ENCODE results near the gene NIT2.
A peak's percentile ranks its signal among the peaks of the same experiment; 100 is the strongest.

The NIT2 gene

GRCh38 chr3:100386437-100387074, 52.0 kb downstream of the NIT2 start:
- Histone ChIP-seq H2AFZ (ENCODE audit: insufficient read depth, low read length, poor library complexity) (no peak overlapping the region), H3K4me3 (ENCODE audit: low read depth, low read length) (no peak overlapping the region), H3K79me2 (ENCODE audit: control insufficient read depth, insufficient read depth, low read length, poor library complexity) (no peaks in the 10 kb centered on the region), H4K8ac (ENCODE audit: low read depth, low read length) (no peak overlapping the region), H4K91ac (ENCODE audit: low read depth, low read length) (no peak overlapping the region), H4K12ac (ENCODE audit: low read depth, low read length) (no peak overlapping the region), H2BK5ac (ENCODE audit: low read depth, low read length, poor library complexity) (no peak overlapping the region), H3K27ac (ENCODE audit: low read depth, low read length) (no peak overlapping the region), H3K14ac (ENCODE audit: low read length) (no peak overlapping the region), H3K9ac (ENCODE audit: low read length) (no peak overlapping the region), H2BK12ac (ENCODE audit: low read length) (no peak overlapping the region), H3K27me3 (ENCODE audit: insufficient read depth, low read length) (no peaks in the 10 kb centered on the region), H3K4me2 (ENCODE audit: low read length) (no peak overlapping the region), H3K4ac (ENCODE audit: low read depth, low read length) (no peak overlapping the region), H3K36me3 (ENCODE audit: control insufficient read depth in 1 of 2, insufficient read depth in 2 of 2, low read length in 2 of 2) (peaks cover 2 to 10% of the 10 kb centered on the region in 2 experiments), H3K18ac (ENCODE audit: low read length) (no peak overlapping the region), H3K4me1 (ENCODE audit: control insufficient read depth in 1 of 2, insufficient read depth in 2 of 2, low read length in 2 of 2) (no peaks in the 10 kb centered on the region), H3K23ac (ENCODE audit: low read length) (no peak overlapping the region), H2AK5ac (ENCODE audit: low read length) (no peak overlapping the region), H2BK120ac (ENCODE audit: insufficient read depth, low read length, poor library complexity) (no peak overlapping the region), H3K9me3 (ENCODE audit: insufficient read depth, low read depth, low read length) (no peaks in the 10 kb centered on the region), H3K79me1 (ENCODE audit: low read length) (no peaks in the 10 kb centered on the region)
- DNase-seq, result peak in 1 of 2 donors; percentile 14

GRCh38 chr3:100389025-100389424, 54.5 kb downstream of the NIT2 start:
- Histone ChIP-seq H3K9ac (ENCODE audit: low read length) (no peak overlapping the region), H3K4me1 (ENCODE audit: control insufficient read depth in 1 of 2, insufficient read depth in 2 of 2, low read length in 2 of 2) (no peaks in the 10 kb centered on the region), H3K18ac (ENCODE audit: low read length) (no peak overlapping the region), H3K27me3 (ENCODE audit: insufficient read depth, low read length) (no peaks in the 10 kb centered on the region), H2BK12ac (ENCODE audit: low read length) (no peak overlapping the region), H4K12ac (ENCODE audit: low read depth, low read length) (no peak overlapping the region), H3K27ac (ENCODE audit: low read depth, low read length) (no peak overlapping the region), H3K79me2 (ENCODE audit: control insufficient read depth, insufficient read depth, low read length, poor library complexity) (no peaks in the 10 kb centered on the region), H2AFZ (ENCODE audit: insufficient read depth, low read length, poor library complexity) (no peak overlapping the region), H4K91ac (ENCODE audit: low read depth, low read length) (no peak overlapping the region), H3K9me3 (ENCODE audit: insufficient read depth, low read depth, low read length) (no peaks in the 10 kb centered on the region), H4K8ac (ENCODE audit: low read depth, low read length) (no peak overlapping the region), H3K4ac (ENCODE audit: low read depth, low read length) (no peak overlapping the region), H3K4me2 (ENCODE audit: low read length) (no peak overlapping the region), H3K23ac (ENCODE audit: low read length) (no peak overlapping the region), H3K79me1 (ENCODE audit: low read length) (no peaks in the 10 kb centered on the region), H3K14ac (ENCODE audit: low read length) (no peak overlapping the region), H2BK5ac (ENCODE audit: low read depth, low read length, poor library complexity) (no peak overlapping the region), H3K36me3 (ENCODE audit: control insufficient read depth in 1 of 2, insufficient read depth in 2 of 2, low read length in 2 of 2) (peaks cover 0 to 6% of the 10 kb centered on the region in 2 experiments), H2BK120ac (ENCODE audit: insufficient read depth, low read length, poor library complexity) (no peak overlapping the region), H3K4me3 (ENCODE audit: low read depth, low read length) (no peak overlapping the region), H2AK5ac (ENCODE audit: low read length) (no peak overlapping the region)
- no CpG with 5 or more reads among the region's 1 CpG for WGBS (ENCODE audit: extremely low coverage, insufficient coverage, insufficient read length)
- DNase-seq, result peak in 1 of 2 donors; percentile 78

- no peak for DNase-seq
- Histone ChIP-seq H4K91ac (ENCODE audit: low read depth, low read length) (no peak overlapping the region), H3K4me1 (ENCODE audit: control insufficient read depth in 1 of 2, insufficient read depth in 2 of 2, low read length in 2 of 2) (peaks cover 3% of the 10 kb centered on the region in 2 experiments), H4K12ac (ENCODE audit: low read depth, low read length) (no peak overlapping the region), H4K8ac (ENCODE audit: low read depth, low read length) (no peak overlapping the region), H2BK5ac (ENCODE audit: low read depth, low read length, poor library complexity) (no peak overlapping the region), H3K4ac (ENCODE audit: low read depth, low read length) (no peak overlapping the region), H3K23ac (ENCODE audit: low read length) (no peak overlapping the region), H3K9ac (ENCODE audit: low read length) (no peak overlapping the region), H2AK5ac (ENCODE audit: low read length) (no peak overlapping the region), H3K36me3 (ENCODE audit: control insufficient read depth in 1 of 2, insufficient read depth in 2 of 2, low read length in 2 of 2) (peaks cover 0 to 1% of the 10 kb centered on the region in 2 experiments), H2BK120ac (ENCODE audit: insufficient read depth, low read length, poor library complexity) (no peak overlapping the region), H3K79me1 (ENCODE audit: low read length) (peaks cover 4% of the 10 kb centered on the region), H3K79me2 (ENCODE audit: control insufficient read depth, insufficient read depth, low read length, poor library complexity) (peaks cover 9% of the 10 kb centered on the region), H2BK12ac (ENCODE audit: low read length) (no peak overlapping the region), H3K9me3 (ENCODE audit: insufficient read depth, low read depth, low read length) (no peaks in the 10 kb centered on the region), H2AFZ (ENCODE audit: insufficient read depth, low read length, poor library complexity) (no peak overlapping the region), H3K18ac (ENCODE audit: low read length) (no peak overlapping the region), H3K27me3 (ENCODE audit: insufficient read depth, low read length) (no peaks in the 10 kb centered on the region), H3K14ac (ENCODE audit: low read length) (no peak overlapping the region), H3K27ac (ENCODE audit: low read depth, low read length) (no peak overlapping the region), H3K4me3 (ENCODE audit: low read depth, low read length) (no peak overlapping the region), H3K4me2 (ENCODE audit: low read length) (no peak overlapping the region)
- no CpG with 5 or more reads among the region's 2 CpGs for WGBS (ENCODE audit: extremely low coverage, insufficient coverage, insufficient read length)
Observed at GRCh38 chr3:100395679-100396431, 61.3 kb downstream of the NIT2 start.

GRCh38 chr3:100396967-100397366, 62.4 kb downstream of the NIT2 start:
- DNase-seq, result no peak
- no peak overlapping the region for H3K4ac ChIP-seq (ENCODE audit: low read depth, low read length)
- no peaks in the 10 kb centered on the region for H3K9me3 ChIP-seq (ENCODE audit: insufficient read depth, low read depth, low read length)
- H3K79me2 ChIP-seq (ENCODE audit: control insufficient read depth, insufficient read depth, low read length, poor library complexity), result peaks cover 14% of the 10 kb centered on the region
- H3K23ac ChIP-seq (ENCODE audit: low read length), result no peak overlapping the region
- H4K8ac ChIP-seq (ENCODE audit: low read depth, low read length), result no peak overlapping the region
- no peak overlapping the region for H2BK5ac ChIP-seq (ENCODE audit: low read depth, low read length, poor library complexity)
- no peak overlapping the region for H2AK5ac ChIP-seq (ENCODE audit: low read length)
- H2BK120ac ChIP-seq (ENCODE audit: insufficient read depth, low read length, poor library complexity), result no peak overlapping the region
- H2BK12ac ChIP-seq (ENCODE audit: low read length), result no peak overlapping the region
- H3K79me1 ChIP-seq (ENCODE audit: low read length), result peaks cover 10% of the 10 kb centered on the region
- H3K36me3 ChIP-seq (ENCODE audit: control insufficient read depth in 1 of 2, insufficient read depth in 2 of 2, low read length in 2 of 2), result peaks cover 0 to 1% of the 10 kb centered on the region in 2 experiments
- H2AFZ ChIP-seq (ENCODE audit: insufficient read depth, low read length, poor library complexity), result no peak overlapping the region
- H3K4me1 ChIP-seq (ENCODE audit: control insufficient read depth in 1 of 2, insufficient read depth in 2 of 2, low read length in 2 of 2), result peaks cover 3% of the 10 kb centered on the region in 2 experiments
- no peaks in the 10 kb centered on the region for H3K27me3 ChIP-seq (ENCODE audit: insufficient read depth, low read length)
- no peak overlapping the region for H3K9ac ChIP-seq (ENCODE audit: low read length)
- no peak overlapping the region for H4K12ac ChIP-seq (ENCODE audit: low read depth, low read length)
- no peak overlapping the region for H4K91ac ChIP-seq (ENCODE audit: low read depth, low read length)
- H3K4me3 ChIP-seq (ENCODE audit: low read depth, low read length), result no peak overlapping the region
- H3K18ac ChIP-seq (ENCODE audit: low read length), result no peak overlapping the region
- H3K14ac ChIP-seq (ENCODE audit: low read length), result no peak overlapping the region
- WGBS (ENCODE audit: extremely low coverage, insufficient coverage, insufficient read length), result no CpG with 5 or more reads among the region's 2 CpGs
- H3K27ac ChIP-seq (ENCODE audit: low read depth, low read length), result no peak overlapping the region
- no peak overlapping the region for H3K4me2 ChIP-seq (ENCODE audit: low read length)
